ENCODE measurements around the gene NFIC.

Gene NFIC

DNA sequence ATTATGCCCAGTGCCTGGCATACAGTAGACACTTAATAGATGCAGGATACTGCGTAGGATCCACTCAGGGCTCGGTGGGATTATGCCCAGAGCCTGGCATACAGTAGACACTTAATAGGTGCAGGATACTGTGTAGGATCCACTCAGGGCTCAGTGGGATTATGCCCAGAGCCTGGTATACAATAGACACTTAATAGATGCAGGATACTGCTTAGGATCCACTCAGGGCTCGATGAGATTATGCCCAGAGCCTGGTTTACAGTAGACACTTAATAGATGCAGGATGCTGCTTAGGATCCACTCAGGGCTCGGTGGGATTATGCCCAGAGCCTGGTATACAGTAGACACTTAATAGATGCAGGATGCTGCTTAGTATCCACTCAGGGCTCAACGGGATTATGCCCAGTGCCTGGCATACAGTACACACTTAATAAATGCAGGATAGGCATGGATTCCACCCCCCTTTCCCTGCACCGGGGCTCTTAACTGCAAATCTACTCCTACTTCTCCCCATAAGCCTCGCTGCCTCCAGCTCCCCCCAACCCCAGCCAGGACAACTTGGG is 89.1 kb downstream of the NFIC start:
- no peak for DNase-seq

DNA sequence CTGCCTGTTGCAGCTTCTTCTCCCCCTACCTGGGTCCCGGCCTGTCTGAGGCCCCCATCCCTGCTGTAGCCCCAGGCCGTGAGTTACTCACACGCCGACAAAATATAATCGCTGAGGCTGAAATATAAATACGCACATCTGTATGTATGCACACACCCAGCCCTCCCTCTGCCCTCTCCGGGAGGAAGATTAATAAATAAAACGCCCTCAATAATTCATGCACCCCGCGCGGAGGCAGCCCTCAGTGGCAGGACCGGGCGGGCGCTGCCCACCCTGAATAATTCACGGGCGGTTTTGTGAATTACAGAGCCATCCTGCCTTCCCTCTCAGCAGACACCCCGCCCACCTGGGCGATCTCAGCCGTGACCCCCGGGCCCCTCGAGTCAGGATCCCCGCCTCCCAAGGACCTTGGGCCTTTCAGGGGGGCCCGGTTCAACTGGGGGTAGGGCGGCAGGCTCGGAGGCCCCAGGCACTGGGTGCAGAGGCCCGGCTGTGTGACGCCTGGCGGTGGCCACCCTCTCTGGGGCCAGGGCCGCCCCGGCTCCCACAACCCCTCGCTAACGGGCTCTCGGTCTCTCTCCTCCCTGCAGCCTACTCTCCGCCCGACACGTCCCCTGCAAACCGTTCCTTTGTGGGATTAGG is 89.7 kb downstream of the NFIC start:
- no peak for DNase-seq

- DNase-seq: no peak
Observed at GRCh38 chr19:3456925-3457527, 90.6 kb downstream of the NFIC start.

DNA sequence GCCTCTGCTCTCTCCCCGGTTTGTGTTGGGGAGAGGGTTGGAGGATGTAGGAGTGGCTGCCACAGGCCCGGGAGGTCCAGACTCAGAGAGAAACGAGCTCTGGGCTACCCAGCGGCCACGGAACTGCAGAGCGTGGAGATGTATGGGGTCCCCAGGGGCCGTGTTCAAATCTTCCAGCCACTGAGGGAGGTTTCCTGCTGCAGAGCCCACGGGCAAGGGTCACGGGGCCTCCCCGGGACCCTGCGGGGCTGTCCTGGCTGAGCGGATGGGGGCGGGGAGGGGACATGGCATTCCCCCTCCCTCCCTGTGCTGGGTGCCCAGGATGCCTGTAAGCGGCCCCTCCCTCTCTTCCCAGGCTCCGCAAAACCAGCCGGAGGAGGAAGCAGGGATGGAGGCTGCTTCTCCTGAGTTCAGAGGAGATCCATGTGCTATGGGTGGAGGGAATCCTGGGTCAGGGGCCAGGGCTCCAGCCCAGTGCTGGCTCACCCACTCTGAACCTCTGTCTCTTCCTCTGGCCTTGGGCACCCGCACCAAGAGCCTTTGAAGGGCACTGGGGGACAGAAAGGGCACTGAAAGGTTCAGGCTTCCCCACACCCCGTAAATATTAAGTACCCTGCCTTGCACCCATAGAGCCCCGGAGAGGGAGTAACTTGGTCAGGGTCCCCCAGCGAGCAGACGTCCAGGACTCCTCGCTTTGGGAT is 91.3 kb downstream of the NFIC start:
- DNase-seq: no peak

DNA sequence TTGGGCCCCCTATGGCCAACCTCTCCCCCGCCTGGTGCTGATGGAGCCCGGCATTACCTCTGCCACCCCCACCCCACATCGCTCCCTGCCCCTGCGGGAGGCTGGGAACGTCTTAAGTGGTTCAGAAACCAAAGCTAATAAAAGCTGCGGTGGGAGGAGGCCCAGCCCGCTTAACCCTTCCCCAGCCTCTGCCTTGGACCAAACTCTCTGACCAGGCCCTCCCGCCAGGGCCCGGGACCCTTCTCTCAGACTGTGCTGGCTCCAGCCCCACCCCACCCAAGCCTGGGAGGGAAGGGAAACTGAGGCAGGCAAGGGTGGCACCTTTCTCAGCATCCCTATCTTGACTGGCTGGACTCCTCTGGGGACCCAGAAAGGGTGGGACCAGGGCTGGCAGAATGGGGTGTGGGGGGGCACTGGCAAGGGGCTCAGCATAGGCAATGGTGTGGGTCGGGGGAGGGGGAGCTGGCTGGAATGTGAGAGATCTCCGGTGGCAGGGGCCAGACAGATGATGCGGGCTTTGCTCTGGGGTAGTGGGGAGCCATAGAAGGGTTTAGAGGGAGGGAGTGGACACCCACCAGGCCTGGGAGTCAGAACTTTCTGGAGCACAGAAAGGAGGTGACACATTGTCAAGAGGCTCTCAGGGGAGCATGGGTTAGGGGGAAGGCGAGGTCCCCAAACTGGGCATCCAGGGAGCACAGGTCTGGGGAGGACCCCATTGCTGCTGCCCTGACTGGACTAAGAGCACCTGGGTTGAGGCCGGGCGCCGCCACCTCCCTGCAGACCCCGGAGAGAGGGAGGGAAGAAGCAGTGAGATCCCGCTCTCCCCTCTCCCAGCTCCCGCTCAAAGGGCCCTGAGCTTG is 92.1 kb downstream of the NFIC start:
- DNase-seq: no peak

- DNase-seq: no peak
Observed at GRCh38 chr19:3459089-3459881, 92.9 kb downstream of the NFIC start.

DNA sequence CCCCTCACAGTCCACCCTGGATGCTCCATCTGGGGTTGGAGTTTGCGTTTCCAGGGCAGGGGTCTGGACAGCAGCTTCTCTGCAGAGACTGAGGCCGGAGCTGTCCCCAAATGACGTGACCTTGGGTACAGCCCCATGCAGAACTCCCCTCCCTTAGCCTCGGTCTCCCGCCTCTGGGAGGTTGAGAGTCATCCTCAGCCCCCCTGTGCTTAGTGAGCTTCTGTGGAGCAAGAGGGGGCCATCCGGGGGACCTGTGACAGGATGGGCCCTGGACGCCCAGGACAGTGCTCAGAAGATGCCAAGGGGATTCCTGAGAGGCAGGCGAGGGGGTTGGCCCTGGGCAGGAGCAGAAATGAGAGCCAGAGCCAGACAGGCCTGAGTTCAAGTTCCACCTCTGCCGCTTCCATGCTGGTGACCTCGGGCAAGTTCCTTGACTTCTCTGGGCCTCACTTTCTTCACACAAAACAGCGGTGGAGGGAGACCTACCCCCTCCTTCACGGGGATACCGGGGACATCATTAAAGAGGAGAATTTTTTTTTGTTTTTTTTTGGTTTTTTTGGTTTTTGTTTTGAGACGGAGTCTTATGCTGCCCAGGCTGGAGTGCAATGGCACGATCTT is 93.7 kb downstream of the NFIC start:
- DNase-seq: no peak

DNA sequence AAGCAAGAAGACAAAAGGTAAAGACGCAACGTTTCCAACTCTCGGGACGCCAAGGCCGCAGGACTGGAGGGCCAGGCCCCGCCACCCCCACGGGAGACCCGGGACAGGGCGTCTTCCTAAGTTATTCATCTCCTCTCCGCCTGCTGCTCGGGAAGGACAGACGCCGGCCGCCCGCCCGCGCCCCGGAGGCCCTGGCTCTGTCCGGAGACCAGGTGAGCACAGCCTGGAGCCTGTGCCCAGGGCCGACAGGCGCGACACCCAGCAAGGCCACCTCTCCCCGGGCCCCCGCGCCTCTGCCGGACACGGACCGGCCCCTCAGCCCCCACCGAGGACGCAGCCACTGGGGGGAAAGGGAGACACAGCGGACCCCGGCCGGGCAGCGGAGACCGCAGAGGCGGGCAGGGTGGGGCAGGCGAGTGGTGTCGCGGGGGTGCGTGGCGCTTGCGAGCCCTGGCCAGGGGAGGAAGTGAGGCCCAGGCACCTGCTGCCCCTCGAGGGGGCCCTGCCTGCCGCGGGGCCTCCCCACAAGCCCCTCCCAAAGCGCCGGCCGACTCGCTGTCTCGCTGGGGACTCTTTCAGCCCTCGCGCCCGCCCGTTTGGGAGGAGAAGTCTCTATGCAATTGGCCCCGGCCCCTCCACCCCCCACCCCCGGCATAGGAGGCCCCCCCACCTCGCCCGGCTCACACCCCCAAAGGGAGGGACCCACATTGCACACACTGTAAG is 96.8 kb downstream of the NFIC start:
- DNase-seq: no peak

- no peak for DNase-seq
Observed at GRCh38 chr19:3463714-3464586, 97.6 kb downstream of the NFIC start.

DNA sequence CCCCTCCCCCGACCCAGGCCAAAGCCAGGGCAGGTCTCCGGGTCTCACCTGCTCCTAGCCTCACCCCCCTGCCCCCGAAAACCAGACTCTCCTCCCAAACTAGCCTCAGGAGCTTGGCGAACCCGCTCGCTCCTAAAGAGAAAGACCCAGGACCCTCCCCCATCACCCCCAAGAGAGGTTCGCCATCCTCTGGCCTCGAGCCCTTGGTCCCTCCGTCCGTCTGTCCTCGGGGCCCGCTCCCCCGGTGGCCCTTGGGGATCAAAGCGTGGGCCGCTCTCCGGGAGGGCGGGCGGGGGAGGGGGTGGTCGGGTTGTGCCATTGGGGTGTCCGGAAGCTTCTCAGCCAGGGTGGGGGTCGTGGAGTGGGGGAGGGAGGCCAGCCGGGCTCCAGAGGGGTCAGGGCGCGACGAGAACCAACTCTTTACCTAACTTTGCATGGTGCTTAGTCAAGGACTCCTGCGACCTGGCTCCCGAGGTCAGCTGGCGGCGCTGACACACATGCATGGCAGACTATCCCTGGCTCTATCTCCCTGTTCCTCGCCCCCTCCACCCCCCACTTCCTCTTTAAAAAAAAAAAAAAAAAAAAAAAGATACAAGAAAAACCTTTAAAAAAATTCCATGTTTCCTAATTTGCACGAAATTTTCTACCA is 98.3 kb downstream of the NFIC start:
- no peak for DNase-seq

DNA sequence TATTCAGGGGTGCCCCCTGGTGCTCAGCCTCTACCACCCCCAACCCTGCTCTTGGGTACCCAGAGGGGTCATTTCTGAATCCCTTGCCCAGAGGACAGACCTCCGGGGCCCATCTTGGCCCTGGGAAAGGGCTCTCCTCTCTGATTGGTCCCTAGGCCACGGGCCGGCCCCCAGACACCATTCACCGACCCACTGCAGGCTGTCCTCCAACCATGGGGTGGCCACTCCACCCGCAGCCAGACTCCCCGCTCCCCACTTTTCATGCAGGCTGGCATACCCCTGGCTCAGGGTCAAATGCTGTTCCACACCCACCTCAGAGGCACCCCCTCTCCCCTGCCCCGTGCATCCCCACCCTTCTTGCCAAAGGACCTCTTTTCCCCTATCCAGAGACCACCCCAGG is 99.2 kb downstream of the NFIC start:
- DNase-seq: no peak

DNA sequence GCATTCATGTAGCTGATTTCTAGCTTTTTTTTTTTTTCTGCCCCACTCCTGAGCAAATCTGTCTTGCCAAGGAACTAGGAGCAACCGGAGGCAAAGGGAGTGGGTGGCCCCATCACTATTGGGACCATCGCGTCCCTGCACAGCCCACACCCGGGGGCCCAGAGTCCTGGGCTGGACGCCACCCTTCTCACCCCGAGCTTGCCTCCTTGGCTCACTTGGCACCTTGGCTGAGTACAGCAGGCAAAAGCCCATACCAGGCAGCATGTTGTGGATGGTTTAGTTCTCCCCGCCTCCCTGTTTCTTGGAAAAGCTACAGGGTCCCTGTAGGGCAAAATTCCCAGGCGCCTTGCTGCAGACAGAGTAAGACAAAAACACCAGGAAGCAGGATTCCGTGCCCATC is 100.3 kb downstream of the NFIC start:
- DNase-seq: no peak

GRCh38 chr19:3467437-3468198 is 101.2 kb downstream of the NFIC start:
- no peak for DNase-seq

DNA sequence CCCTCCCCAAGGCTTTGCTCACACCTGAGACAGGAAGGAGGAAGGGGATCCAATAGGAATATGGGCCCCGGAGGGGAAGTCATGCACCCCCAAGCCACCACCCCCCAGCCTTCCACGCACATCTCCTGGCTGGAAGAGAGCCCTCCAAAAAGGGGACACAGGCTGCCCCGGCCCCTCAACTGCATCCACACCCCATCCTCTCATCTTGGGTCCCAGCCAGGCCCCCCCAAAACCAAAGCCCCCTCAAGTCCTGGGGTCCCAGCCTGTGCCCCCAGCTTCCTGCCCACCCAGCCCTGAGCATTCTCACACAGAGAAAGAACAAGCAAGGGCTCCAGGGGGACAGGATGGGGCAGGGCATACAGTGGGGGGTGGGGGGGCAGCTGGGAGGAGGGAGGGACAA is 101.8 kb downstream of the NFIC start:
- no peak for DNase-seq

GRCh38 chr19:3469638-3470499 is 103.5 kb downstream of the NFIC start:
- DNase-seq: no peak

DNA sequence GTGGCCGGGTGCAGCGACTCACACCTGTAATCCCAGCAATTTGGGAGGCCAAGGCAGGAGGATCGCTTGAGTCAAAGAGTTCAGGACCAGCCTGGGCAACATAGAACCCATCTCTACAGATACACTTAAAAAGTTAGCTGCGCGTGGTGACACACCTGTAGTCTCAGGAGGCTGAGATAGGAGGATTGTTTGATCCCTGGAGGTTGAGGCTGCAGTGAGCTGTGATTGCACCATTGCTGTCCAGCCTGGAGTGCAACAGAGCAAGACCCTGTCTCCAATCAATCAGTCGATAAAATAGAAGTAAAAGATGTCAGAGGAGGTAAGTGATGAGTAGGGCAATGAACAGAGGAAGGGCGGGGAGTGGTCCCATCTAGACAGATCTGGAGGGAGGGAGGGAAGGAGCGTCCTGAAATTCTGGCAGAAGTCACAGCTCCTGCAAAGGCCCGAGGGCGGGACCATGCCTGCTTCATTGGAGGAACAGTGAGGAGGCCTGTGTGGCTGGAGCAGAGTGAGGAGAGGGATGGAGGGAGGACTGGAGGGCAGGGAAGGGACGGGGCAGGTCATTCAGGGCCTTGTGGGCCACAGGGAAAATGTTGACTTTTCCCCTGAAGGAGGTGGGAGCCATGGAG is 104.2 kb downstream of the NFIC start:
- DNase-seq: no peak

DNA sequence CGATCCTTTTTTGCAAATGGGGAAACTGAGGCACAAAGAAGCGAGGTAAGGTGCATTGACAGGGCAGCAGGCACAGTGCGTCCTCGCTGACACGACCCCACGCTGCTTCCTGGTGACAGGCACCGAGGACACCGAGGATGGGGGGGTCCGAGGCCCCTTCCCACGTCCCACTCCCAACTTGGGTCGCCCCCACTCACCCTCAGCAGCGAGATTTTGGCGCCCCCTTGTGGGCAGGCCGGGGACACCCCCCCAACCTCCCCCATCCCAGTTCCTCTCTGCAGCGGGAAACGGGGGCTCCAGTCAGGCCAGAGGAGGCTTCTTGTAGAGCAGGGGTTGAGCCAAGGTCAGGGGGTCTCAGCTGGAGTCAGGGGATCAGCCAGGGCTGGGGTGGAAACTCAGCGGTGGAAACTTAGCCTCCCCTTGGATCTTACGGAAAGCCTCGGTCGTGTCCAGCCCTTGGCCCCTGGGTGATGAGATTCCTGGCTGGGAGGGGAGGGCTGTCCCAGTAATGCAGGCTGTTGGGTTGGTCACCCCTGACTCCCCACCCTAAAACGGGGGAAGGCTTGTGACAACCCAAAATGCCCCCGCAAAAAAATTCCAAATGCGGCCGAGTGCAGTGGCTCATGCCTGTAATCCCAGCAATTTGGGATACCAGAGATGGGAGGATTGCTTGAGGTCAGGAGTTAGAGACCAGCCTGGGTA is 105.7 kb downstream of the NFIC start:
- no peak for DNase-seq
